ENCODE results near the gene AP4M1. TPM values are rescaled to one million over a fixed set of nuclear protein-coding genes. Genes with fewer than 3 reads are reported as not detected.

The AP4M1 gene
- total RNA-seq, 1 donor from 2014 or later = 11.8 TPM

- H3K4me1 ChIP-seq = peaks cover 24% of the 10 kb centered on the region
- peak; percentile 98 for DNase-seq
- H3K27ac ChIP-seq (replicated peaks) = peak within 1 kb of the TSS; percentile 90
- H3K4me3 ChIP-seq = peak within 1 kb of the TSS; percentile 88
- H3K27me3 ChIP-seq (ENCODE audit: low read depth) = no peaks in the 10 kb centered on the region
- peaks cover 7% of the 10 kb centered on the region for H3K36me3 ChIP-seq
- peak; percentile 16 for TF ChIP-seq CTCF (IDR thresholded peaks at IDR 0.05; ENCODE audit: borderline replicate concordance)
- intact Hi-C loops (cut with micrococcal nuclease) = no loop called here
- H3K9me3 ChIP-seq (replicated peaks) = no peaks in the 10 kb centered on the region
These were observed 47.3 kb downstream of the AP4M1 start, which contains the start of gene LAMTOR4 for GRCh38 chr7:100148559-100149328. TSS of gene LAMTOR4 (plus strand) at chr7:100148918. CDS start at chr7:100148973, 55 bp downstream.

- H3K27ac ChIP-seq (replicated peaks) = peak overlapping the region; percentile 33
- H3K27me3 ChIP-seq (ENCODE audit: low read depth) = no peaks in the 10 kb centered on the region
- intact Hi-C loops (cut with micrococcal nuclease) = no loop called here
- no peaks in the 10 kb centered on the region for H3K9me3 ChIP-seq (replicated peaks)
- DNase-seq = no peak
- peaks cover 32% of the 10 kb centered on the region for H3K4me1 ChIP-seq
- H3K4me3 ChIP-seq = no peak overlapping the region
- H3K36me3 ChIP-seq = peaks cover 37% of the 10 kb centered on the region
- TF ChIP-seq CTCF (IDR thresholded peaks at IDR 0.05; ENCODE audit: borderline replicate concordance) = no peak
These were observed 51.0 kb downstream of the AP4M1 start for GRCh38 chr7:100152404-100152803.

- no peaks in the 10 kb centered on the region for H3K9me3 ChIP-seq (replicated peaks)
- H3K27ac ChIP-seq (replicated peaks) = no peak overlapping the region
- intact Hi-C loops (cut with micrococcal nuclease) = no loop called here
- H3K4me3 ChIP-seq = no peak overlapping the region
- TF ChIP-seq CTCF (IDR thresholded peaks at IDR 0.05; ENCODE audit: borderline replicate concordance) = no peak
- H3K27me3 ChIP-seq (ENCODE audit: low read depth) = no peaks in the 10 kb centered on the region
- peaks cover 37% of the 10 kb centered on the region for H3K36me3 ChIP-seq
- DNase-seq = no peak
- H3K4me1 ChIP-seq = peaks cover 36% of the 10 kb centered on the region
These were observed 51.7 kb downstream of the AP4M1 start for GRCh38 chr7:100152937-100153666.

- TF ChIP-seq CTCF (IDR thresholded peaks at IDR 0.05; ENCODE audit: borderline replicate concordance) = no peak
- intact Hi-C loops (cut with micrococcal nuclease) = no loop called here
- Histone ChIP-seq H3K4me1 (peaks cover 39% of the 10 kb centered on the region), H3K4me3 (no peak overlapping the region), H3K36me3 (peaks cover 37% of the 10 kb centered on the region), H3K9me3 (replicated peaks) (no peaks in the 10 kb centered on the region), H3K27me3 (ENCODE audit: low read depth) (no peaks in the 10 kb centered on the region), H3K27ac (replicated peaks) (no peak overlapping the region)
- no peak for DNase-seq
These were observed 52.5 kb downstream of the AP4M1 start for GRCh38 chr7:100153708-100154535.
